PFSK-1 (cell line): ENCODE measurements around the gene ASIC3.

Experiments
- FOXP2 ChIP-seq: optimal IDR thresholded peaks from 2 replicates; pipeline ENCODE3; 2011; ENCODE audit warnings: borderline replicate concordance, control low read depth, inconsistent platforms; ENCODE audit not compliant: insufficient read depth; ENCODE audit errors: extremely low read length, extremely low read depth
- POLR2AphosphoS5 ChIP-seq: IDR thresholded peaks from 2 replicates; pipeline ENCODE4 v1.6.1; 2012; ENCODE audit warnings: low read depth, mild to moderate bottlenecking, control low read depth, low read length, moderate library complexity
- SIN3A ChIP-seq: IDR thresholded peaks from 2 replicates; pipeline ENCODE4 v1.6.1; 2012; ENCODE audit warnings: mild to moderate bottlenecking, low read length, moderate library complexity, borderline replicate concordance; ENCODE audit not compliant: insufficient read depth
- TAF1 ChIP-seq: IDR thresholded peaks from 2 replicates; pipeline ENCODE4 v1.6.1; 2012; ENCODE audit warnings: low read length, control low read depth, borderline replicate concordance; ENCODE audit not compliant: insufficient read depth
- TF ChIP-seq, protein P1 (sequence below), 2 experiments: IDR thresholded peaks; 2 replicates each; pipeline versions ENCODE4 v1.6.1 to v1.8.0; 2011 to 2012; ENCODE audit warnings: low read depth in 2 of 2, low read length in 2 of 2, control low read depth in 1 of 2, inconsistent platforms in 1 of 2, mild to moderate bottlenecking in 1 of 2, moderate library complexity in 1 of 2; ENCODE audit not compliant: insufficient read depth in 1 of 2

DNA sequence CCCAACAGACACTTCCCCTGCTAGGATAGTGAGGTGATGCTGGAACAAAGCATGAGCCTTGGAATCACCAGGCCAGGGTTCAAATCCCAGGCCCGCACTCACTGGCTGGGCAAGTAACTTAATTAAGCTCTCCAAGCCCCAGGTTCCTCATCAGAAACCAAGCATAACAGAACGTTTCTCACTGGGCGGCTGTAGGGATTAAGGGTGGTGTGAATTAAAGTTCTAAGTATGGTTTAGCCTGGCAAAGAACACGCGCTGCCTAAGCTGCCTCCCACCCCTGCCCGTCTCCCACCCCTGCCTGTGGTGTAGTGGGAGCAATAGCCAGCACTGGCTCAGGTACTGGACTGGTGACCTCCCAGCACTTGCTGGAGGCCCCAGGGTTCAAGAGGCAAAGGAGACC, 16.7 kb downstream of the ASIC3 start:
- TF ChIP-seq, protein P1, sequence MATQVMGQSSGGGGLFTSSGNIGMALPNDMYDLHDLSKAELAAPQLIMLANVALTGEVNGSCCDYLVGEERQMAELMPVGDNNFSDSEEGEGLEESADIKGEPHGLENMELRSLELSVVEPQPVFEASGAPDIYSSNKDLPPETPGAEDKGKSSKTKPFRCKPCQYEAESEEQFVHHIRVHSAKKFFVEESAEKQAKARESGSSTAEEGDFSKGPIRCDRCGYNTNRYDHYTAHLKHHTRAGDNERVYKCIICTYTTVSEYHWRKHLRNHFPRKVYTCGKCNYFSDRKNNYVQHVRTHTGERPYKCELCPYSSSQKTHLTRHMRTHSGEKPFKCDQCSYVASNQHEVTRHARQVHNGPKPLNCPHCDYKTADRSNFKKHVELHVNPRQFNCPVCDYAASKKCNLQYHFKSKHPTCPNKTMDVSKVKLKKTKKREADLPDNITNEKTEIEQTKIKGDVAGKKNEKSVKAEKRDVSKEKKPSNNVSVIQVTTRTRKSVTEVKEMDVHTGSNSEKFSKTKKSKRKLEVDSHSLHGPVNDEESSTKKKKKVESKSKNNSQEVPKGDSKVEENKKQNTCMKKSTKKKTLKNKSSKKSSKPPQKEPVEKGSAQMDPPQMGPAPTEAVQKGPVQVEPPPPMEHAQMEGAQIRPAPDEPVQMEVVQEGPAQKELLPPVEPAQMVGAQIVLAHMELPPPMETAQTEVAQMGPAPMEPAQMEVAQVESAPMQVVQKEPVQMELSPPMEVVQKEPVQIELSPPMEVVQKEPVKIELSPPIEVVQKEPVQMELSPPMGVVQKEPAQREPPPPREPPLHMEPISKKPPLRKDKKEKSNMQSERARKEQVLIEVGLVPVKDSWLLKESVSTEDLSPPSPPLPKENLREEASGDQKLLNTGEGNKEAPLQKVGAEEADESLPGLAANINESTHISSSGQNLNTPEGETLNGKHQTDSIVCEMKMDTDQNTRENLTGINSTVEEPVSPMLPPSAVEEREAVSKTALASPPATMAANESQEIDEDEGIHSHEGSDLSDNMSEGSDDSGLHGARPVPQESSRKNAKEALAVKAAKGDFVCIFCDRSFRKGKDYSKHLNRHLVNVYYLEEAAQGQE (IDR thresholded peaks at IDR 0.05; ENCODE audit: insufficient read depth in 1 of 2, low read depth in 2 of 2, low read length in 2 of 2), result no peak
- TF ChIP-seq SIN3A, result no peak
- no peak for TF ChIP-seq TAF1
- TF ChIP-seq POLR2AphosphoS5, result no peak
- no peak for TF ChIP-seq FOXP2
